ENCODE data around the gene DCTN5. TPM values are rescaled to one million over a fixed set of nuclear protein-coding genes. Genes with fewer than 3 reads are reported as not detected.

DCTN5 gene
- total RNA-seq, 4 donors from 2014 or later: 38.3 to 75.8 (median 49.2) TPM

DNA sequence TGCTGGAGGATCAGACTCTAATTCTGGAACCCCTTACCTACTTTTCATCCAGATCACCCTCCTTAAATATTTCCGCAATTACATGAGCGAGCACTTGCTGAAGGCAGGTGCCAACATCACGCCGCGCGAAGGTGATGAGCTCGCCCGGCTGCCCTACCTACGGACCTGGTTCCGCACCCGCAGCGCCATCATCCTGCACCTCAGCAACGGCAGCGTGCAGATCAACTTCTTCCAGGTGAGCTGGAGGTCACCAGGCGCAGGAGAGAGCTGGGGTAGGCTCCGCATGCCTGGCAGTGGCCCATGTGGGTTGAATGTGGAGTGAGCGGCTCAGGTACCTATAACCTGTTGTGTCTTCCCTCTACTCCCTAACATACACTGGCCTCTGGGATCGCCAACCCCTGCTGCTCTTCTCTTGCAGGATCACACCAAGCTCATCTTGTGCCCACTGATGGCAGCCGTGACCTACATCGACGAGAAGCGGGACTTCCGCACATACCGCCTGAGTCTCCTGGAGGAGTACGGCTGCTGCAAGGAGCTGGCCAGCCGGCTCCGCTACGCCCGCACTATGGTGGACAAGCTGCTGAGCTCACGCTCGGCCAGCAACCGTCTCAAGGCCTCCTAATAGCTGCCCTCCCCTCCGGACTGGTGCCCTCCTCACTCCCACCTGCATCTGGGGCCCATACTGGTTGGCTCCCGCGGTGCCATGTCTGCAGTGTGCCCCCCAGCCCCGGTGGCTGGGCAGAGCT, 48.3 kb downstream of the DCTN5 start:
- H3K4me3 ChIP-seq: no peak overlapping the region
- intact Hi-C loops (cut with DNase I): no loop called here

GRCh38 chr16:23690771-23691482, 49.7 kb downstream of the DCTN5 start:
- DNase-seq: no peak
- Histone ChIP-seq H3K9me3 (no peaks in the 10 kb centered on the region), H3K27ac (no peak overlapping the region), H3K36me3 (peaks cover 19 to 55% (median 25%) of the 10 kb centered on the region in 3 donors), H3K4me1 (peaks cover 0 to 9% (median 0%) of the 10 kb centered on the region in 3 donors), H3K27me3 (peaks cover 0 to 6% (median 0%) of the 10 kb centered on the region in 4 donors), H3K4me3 (no peak overlapping the region)
- 90% methylated on average over 2 of the region's 25 CpGs for WGBS, 2 donors
- no peak for TF ChIP-seq CTCF (IDR thresholded peaks at IDR 0.05)
- TF ChIP-seq POLR2A (IDR thresholded peaks at IDR 0.05): no peak
- intact Hi-C loops (cut with DNase I): no loop called here

More for the DNA sequence above, 48.3 kb downstream of the DCTN5 start:
- Histone ChIP-seq H3K27ac (no peak overlapping the region), H3K9me3 (no peaks in the 10 kb centered on the region), H3K36me3 (peaks cover 19 to 66% (median 25%) of the 10 kb centered on the region in 3 donors), H3K4me1 (peaks cover 0 to 3% (median 0%) of the 10 kb centered on the region in 3 donors), H3K27me3 (no peaks in the 10 kb centered on the region)
- no peak for TF ChIP-seq CTCF (IDR thresholded peaks at IDR 0.05)
- no peak for TF ChIP-seq POLR2A (IDR thresholded peaks at IDR 0.05)
- WGBS, 2 donors: 94 to 97% methylated on average over 12 to 19 of the region's 36 CpGs
- no peak for DNase-seq

- no peak for DNase-seq
- 61 to 75% methylated on average over 2 to 3 of the region's 10 CpGs for WGBS, 2 donors
- no peak overlapping the region for H3K4me3 ChIP-seq
- H3K36me3 ChIP-seq: peaks cover 19 to 48% (median 25%) of the 10 kb centered on the region in 3 donors
- H3K9me3 ChIP-seq: no peaks in the 10 kb centered on the region
- intact Hi-C loops (cut with DNase I): no loop called here
- no peak overlapping the region for H3K27ac ChIP-seq
- peaks cover 0 to 9% (median 0%) of the 10 kb centered on the region in 3 donors for H3K4me1 ChIP-seq
- peaks cover 0 to 6% (median 0%) of the 10 kb centered on the region in 4 donors for H3K27me3 ChIP-seq
- TF ChIP-seq CTCF (IDR thresholded peaks at IDR 0.05) (no peak), POLR2A (IDR thresholded peaks at IDR 0.05) (no peak)
These were observed 50.4 kb downstream of the DCTN5 start for GRCh38 chr16:23691483-23692189.

DNA sequence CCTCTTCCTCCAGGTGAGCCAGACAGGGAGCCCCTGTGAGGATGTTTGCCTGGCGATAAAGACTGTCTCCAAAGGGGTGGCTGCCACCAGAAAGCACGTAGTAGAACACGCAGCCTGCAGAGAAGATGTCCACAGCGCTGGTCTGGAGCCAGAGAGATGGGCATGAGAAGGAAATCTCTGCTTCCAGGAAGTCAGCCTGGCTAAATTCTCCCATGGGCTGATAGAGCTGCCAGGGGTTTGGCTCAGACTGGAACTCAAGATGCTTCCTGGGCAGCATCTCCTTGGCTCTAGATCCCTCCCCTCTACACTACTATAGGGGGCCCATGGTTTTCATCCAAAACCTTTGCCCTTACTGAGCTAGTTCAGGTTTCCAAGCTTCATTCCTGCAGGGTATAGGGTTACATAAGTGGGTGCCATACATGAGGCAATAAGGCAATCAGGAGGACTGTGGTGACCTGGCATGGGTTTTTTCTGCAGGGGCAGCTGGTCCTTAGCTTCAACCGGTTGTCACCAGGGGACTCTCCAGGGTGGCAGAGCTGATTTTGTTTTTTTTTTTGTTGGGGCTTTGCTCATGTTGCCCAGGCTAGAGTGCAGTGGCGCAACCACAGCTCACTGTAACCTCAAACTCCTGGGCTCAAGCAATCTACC, 51.0 kb downstream of the DCTN5 start:
- intact Hi-C loops (cut with DNase I): no loop called here
- no peak for TF ChIP-seq POLR2A (IDR thresholded peaks at IDR 0.05)
- TF ChIP-seq CTCF (IDR thresholded peaks at IDR 0.05): no peak
- Histone ChIP-seq H3K4me3 (no peak overlapping the region), H3K27me3 (peaks cover 0 to 6% (median 0%) of the 10 kb centered on the region in 4 donors), H3K4me1 (peaks cover 0 to 9% (median 0%) of the 10 kb centered on the region in 3 donors), H3K36me3 (peaks cover 19 to 41% (median 25%) of the 10 kb centered on the region in 3 donors), H3K27ac (no peak overlapping the region), H3K9me3 (no peaks in the 10 kb centered on the region)
- 78 to 83% methylated on average over 1 to 3 of the region's 6 CpGs for WGBS, 2 donors
- DNase-seq: no peak
